ENCODE measurements around the gene IGBP1. TPM values are rescaled to one million over a fixed set of nuclear protein-coding genes. Genes with fewer than 3 reads are reported as not detected.

IGBP1 gene
- total RNA-seq, result 36.9 and 38.3 TPM in 2 replicates
- long read RNA-seq, transcript IGBP1-201 (6 exons, 1,862 nt), result major isoform, 108 of 121 reads
- long read RNA-seq, partial matches to known transcripts, result 1 of 121 reads
- long read RNA-seq, other reads (novel, unspliced or antisense), result 8 of 121 reads

- H3K36me3 Mint-ChIP-seq (ENCODE audit: low read depth), result no peaks in the 10 kb centered on the region
- H3K4me1 Mint-ChIP-seq, result peaks cover 18% of the 10 kb centered on the region
- H3K4me3 Mint-ChIP-seq, result peak within 1 kb of the TSS; percentile 100
Measured at GRCh38 chrX:70133303-70134115, at the start of gene IGBP1. Gene IGBP1, plus strand, starts transcription at chrX:70133447. Its CDS starts 501 bp downstream, at chrX:70133948.

GRCh38 chrX:70084592-70085240 is 48.5 kb upstream of the IGBP1 start:
- Mint-ChIP-seq H3K9me3 (no peaks in the 10 kb centered on the region), H3K27ac (ENCODE audit: unreplicated experiment) (no peak overlapping the region), H3K27me3 (ENCODE audit: low read depth) (no peaks in the 10 kb centered on the region), H3K4me3 (no peak overlapping the region), H3K36me3 (ENCODE audit: low read depth) (no peaks in the 10 kb centered on the region), H3K4me1 (no peaks in the 10 kb centered on the region)
- no peak for TF ChIP-seq CTCF (conservative IDR thresholded peaks at IDR 0.05)
- no peak for DNase-seq (ENCODE audit: low read depth, low spot score)

More at GRCh38 chrX:70133303-70134115, at the start of gene IGBP1:
- Mint-ChIP-seq H3K9me3 (peaks cover 2% of the 10 kb centered on the region), H3K27ac (ENCODE audit: unreplicated experiment) (peak within 1 kb of the TSS; percentile 98), H3K27me3 (ENCODE audit: low read depth) (no peaks in the 10 kb centered on the region)
- peak; percentile 74 for TF ChIP-seq CTCF (conservative IDR thresholded peaks at IDR 0.05)
- peak; percentile 73 for DNase-seq (ENCODE audit: low read depth, low spot score)

GRCh38 chrX:70087857-70088630 is 45.2 kb upstream of the IGBP1 start:
- H3K4me3 Mint-ChIP-seq, result no peak overlapping the region
- H3K9me3 Mint-ChIP-seq, result no peaks in the 10 kb centered on the region

GRCh38 chrX:70088751-70089150 is 44.5 kb upstream of the IGBP1 start:
- Mint-ChIP-seq H3K36me3 (ENCODE audit: low read depth) (no peaks in the 10 kb centered on the region), H3K27ac (ENCODE audit: unreplicated experiment) (no peak overlapping the region), H3K4me3 (no peak overlapping the region), H3K27me3 (ENCODE audit: low read depth) (no peaks in the 10 kb centered on the region), H3K4me1 (no peaks in the 10 kb centered on the region), H3K9me3 (no peaks in the 10 kb centered on the region)
- no peak for DNase-seq (ENCODE audit: low read depth, low spot score)
- TF ChIP-seq CTCF (conservative IDR thresholded peaks at IDR 0.05), result no peak

More at GRCh38 chrX:70087857-70088630, 45.2 kb upstream of the IGBP1 start:
- H3K4me1 Mint-ChIP-seq, result no peaks in the 10 kb centered on the region
- DNase-seq (ENCODE audit: low read depth, low spot score), result no peak
- H3K27me3 Mint-ChIP-seq (ENCODE audit: low read depth), result no peaks in the 10 kb centered on the region
- no peaks in the 10 kb centered on the region for H3K36me3 Mint-ChIP-seq (ENCODE audit: low read depth)
- TF ChIP-seq CTCF (conservative IDR thresholded peaks at IDR 0.05), result no peak
- H3K27ac Mint-ChIP-seq (ENCODE audit: unreplicated experiment), result no peak overlapping the region

- no peak for TF ChIP-seq CTCF (conservative IDR thresholded peaks at IDR 0.05)
- no peak for DNase-seq (ENCODE audit: low read depth, low spot score)
- H3K4me1 Mint-ChIP-seq, result no peaks in the 10 kb centered on the region
- no peaks in the 10 kb centered on the region for H3K36me3 Mint-ChIP-seq (ENCODE audit: low read depth)
- H3K9me3 Mint-ChIP-seq, result no peaks in the 10 kb centered on the region
- no peak overlapping the region for H3K27ac Mint-ChIP-seq (ENCODE audit: unreplicated experiment)
- H3K27me3 Mint-ChIP-seq (ENCODE audit: low read depth), result no peaks in the 10 kb centered on the region
- no peak overlapping the region for H3K4me3 Mint-ChIP-seq
Measured at GRCh38 chrX:70089604-70090297, 43.5 kb upstream of the IGBP1 start.

Measured in neural crest cell (in vitro differentiated cells).